ENCODE data around the gene IQSEC3. TPM values are rescaled to one million over a fixed set of nuclear protein-coding genes. Genes with fewer than 3 reads are reported as not detected.

The IQSEC3 gene
- total RNA-seq, 1 experiment from 2014 or later, result not detected

DNA sequence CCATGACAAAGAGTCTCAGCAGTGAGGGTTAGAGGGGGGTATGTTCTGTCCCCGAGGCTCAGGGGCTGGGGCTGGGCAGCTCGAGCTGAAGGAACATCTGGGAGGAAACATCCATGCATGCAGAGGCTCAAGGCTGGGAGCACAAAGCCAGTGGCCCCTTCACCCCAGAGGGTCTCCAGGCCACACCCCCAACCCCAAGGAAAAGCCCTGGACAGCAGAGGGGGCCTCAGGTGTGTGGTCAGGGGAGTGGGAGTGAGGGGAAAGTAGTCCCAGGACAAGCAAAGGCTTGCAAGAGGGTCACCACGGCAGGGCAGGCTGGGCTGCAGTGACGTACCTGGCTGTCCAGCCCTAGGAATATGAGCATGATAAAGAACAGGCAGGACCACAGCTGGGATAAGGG is 129.9 kb downstream of the IQSEC3 start:
- in situ Hi-C loops (cut with HindIII; ENCODE audit: low pct_unique_long_range_greater_than_20kb, low sequenced_read_pairs), result no loop called here
- DNase-seq (ENCODE audit: low read depth), result no peak

DNA sequence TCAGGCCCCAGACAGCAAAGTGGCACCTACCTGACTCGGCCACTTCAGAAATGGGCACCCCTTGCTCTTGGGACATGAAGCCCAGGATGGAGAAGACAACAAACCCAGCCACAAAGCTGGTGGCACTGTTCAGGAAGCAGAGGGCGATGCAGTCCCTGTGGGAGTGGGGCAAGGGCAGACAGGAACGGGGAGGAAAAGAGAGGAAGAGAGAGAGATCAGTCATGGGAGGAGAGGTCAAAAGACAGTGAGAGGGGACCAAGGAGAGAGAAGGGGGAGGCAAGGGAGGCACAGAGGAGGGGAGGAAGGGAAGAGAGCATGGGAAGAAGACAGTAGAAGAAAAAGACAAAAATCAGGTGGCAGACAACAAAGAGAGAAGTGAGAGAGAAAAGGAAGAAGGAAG is 130.8 kb downstream of the IQSEC3 start:
- no peak for DNase-seq (ENCODE audit: low read depth)
- in situ Hi-C loops (cut with HindIII; ENCODE audit: low pct_unique_long_range_greater_than_20kb, low sequenced_read_pairs), result no loop called here

DNA sequence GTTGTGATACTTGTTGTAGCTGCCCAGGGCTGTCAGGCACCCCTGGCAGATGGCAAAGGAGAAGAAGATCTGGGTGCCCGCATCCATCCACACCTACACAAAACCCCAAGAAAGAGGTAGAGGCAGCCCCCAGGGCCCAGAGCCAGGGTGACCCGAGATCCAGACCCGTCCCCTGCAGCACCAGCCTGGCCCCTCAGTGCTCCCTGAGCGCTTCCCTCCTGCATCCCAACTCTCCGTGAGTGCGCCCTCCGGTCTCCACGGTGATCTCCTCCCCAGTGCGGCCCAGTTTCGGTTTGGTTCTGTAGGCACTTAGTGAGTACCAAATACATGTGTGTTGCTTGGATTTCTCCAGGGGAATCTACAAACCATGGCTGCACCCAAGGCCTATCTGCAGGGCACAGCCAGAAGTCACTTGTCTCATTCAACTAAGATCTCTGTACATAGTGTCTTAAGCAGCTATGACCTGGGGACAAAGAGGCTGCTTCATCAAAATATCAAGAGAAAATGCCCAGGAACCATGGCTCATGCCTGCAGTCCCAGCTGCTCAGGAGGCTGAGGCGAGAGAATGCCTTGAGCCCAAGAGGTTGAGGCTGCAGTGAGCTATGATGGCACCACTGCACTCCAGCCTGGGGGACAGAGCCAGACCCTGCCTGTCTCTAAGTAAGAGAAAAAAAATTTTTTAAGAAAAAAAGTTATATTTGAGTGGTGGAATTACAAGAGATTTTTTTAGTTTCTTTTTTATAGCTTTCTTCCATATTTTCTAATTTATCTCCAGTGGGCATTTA is 131.5 kb downstream of the IQSEC3 start:
- DNase-seq (ENCODE audit: low read depth), result no peak
- in situ Hi-C loops (cut with HindIII; ENCODE audit: low pct_unique_long_range_greater_than_20kb, low sequenced_read_pairs), result no loop called here

DNA sequence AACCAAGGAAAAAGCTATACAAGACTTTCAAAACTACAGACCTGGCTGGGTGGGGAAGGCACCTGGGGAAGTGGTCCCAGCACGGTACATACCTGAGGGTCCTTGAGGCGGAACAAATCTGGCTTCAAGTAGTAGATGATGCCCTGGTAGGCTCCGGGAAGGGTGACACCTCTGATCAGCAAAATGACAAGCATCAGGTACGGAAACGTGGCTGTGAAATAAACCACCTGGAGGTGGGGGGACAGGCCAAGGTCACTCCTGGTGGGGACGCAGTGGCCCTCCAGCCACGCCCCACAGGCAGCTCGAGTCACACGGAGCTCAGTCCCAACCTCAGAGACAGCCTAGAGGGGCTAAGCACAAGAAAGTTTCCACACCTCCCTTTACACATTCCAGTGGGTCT is 132.1 kb downstream of the IQSEC3 start:
- no peak for DNase-seq (ENCODE audit: low read depth)
- in situ Hi-C loops (cut with HindIII; ENCODE audit: low pct_unique_long_range_greater_than_20kb, low sequenced_read_pairs), result no loop called here

GRCh38 chr12:201361-201760 is 134.8 kb downstream of the IQSEC3 start:
- no peak for DNase-seq (ENCODE audit: low read depth)
- in situ Hi-C loops (cut with HindIII; ENCODE audit: low pct_unique_long_range_greater_than_20kb, low sequenced_read_pairs), result no loop called here

DNA sequence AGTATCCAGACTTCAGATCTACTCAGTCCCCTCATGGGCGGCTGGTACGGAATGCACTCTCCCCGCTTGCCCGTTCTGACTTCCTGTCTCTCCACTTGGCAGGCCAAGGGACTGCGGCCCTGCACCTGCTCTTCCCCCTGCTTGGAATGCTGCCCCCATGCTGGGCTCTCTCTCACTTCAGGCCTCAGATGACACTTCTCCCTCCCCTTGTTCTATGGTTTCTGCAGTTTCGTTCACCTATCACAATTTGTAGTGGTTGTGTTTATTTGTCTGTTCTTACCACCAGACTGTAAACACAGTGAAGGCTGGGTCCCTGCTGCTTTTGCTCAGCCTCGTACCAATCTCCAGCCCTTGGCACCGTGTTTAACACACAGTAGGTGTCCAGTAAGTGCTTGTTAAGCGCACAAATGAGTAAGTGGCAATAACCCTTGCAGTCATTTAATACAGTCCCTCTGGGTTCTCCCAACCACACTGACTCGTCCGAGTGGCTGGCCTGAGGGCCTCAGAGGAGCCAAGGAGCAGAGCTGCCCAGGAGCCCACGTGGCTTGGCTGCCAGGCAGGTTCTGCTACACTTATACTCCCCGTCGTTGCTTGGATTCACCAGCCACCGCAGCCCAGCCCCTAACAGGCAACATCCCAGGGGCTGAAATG is 135.6 kb downstream of the IQSEC3 start:
- in situ Hi-C loops (cut with HindIII; ENCODE audit: low pct_unique_long_range_greater_than_20kb, low sequenced_read_pairs), result no loop called here
- DNase-seq (ENCODE audit: low read depth), result no peak

DNA sequence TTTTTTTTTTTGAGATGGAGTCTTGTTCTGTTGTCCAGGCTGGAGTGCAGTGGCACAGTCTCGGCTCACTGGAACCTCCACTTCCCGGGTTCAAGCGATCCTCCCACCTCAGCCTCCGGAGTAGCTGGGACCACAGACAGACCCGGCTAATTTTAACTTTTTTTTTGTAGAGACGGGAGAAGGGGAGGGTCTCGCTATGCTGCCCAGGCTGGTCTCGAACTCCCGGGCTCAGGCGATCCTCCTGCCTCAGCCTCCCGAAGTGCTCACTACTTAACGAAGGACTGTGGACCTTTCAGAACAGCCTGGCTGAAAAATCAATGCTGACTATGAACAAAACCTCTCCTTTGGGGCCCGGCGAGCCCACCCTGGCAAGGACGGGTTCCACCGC is 136.5 kb downstream of the IQSEC3 start:
- no peak for DNase-seq (ENCODE audit: low read depth)
- in situ Hi-C loops (cut with HindIII; ENCODE audit: low pct_unique_long_range_greater_than_20kb, low sequenced_read_pairs), result no loop called here

DNA sequence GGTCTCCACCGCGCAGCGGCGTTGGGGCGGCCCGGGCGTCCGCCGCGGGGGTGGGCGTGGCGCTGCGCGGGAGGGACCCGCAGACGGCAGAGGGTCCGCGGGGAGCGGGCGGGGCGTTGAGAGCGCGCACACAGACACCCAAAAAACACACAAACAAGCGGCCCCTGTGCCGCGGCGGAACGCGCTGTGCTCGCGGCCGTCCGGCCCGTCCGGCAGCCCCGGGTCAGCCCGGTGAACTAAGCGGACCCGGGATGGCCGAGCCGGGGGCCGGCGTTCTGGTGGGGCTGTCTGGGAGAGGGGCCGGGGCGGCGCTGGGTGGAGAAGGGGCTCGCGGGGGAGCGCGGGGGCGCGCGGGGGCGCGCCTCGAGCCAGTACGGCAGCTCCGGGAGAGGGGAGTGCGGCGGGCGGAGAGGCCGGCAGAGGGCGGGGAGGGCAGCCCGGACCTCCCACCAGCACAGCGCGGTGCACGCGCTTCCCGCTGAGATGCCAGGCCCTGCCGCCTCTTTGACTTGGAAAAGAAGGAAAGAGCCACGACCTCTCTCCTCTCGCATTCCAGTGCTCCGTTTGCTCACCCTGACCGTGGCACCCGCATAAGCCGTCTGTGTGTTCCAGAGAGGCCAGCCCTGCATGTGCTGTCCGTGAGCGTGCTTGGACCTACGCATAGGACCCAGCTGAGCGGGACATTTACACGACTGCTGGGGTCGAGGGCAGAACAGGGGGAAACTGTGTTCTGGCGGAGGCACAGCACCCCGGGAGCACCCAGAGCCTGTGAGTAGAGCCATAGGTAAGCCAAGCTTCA is 137.1 kb downstream of the IQSEC3 start:
- in situ Hi-C loops (cut with HindIII; ENCODE audit: low pct_unique_long_range_greater_than_20kb, low sequenced_read_pairs), result no loop called here
- no peak for DNase-seq (ENCODE audit: low read depth)

DNA sequence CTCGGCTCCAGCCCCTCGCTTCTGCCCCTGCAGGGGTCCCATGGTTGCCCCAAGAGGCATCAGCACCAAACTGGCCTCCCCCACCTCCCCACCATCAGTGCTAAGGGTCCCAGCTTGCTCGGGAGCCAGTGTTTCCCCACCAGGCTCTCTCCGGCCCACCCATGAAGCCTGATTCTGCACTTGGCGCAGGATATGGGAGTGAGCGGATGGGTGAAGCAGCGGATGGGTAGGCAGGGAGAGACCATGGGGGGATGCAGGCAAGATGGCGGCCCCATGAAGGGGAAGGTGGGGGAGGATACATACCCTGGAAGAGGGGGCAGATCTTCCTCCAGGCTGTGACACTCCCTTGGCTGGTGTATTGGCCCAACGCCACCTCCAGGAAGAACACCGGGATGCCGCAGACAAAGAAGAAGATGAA is 137.7 kb downstream of the IQSEC3 start:
- no peak for DNase-seq (ENCODE audit: low read depth)
- in situ Hi-C loops (cut with HindIII; ENCODE audit: low pct_unique_long_range_greater_than_20kb, low sequenced_read_pairs), result no loop called here

DNA sequence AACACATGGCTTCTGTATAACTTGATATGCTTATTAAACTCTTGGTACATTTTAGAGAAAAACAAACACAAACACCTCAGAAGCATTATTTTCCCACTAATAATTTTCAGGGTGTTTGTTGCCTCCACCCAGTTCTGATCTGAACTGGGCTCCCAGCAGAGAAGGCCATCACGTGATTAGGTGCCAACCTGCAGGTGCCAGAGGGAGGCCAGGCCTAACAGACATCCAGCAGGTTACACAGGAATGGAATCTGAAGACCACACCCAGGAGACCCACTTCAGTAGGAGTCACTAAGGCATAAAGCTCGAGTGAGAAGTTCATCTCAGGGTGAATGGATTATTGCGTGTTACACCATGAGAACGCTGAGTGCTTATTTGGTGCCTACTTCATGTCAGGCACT is 138.5 kb downstream of the IQSEC3 start:
- no peak for DNase-seq (ENCODE audit: low read depth)
- in situ Hi-C loops (cut with HindIII; ENCODE audit: low pct_unique_long_range_greater_than_20kb, low sequenced_read_pairs), result no loop called here

DNA sequence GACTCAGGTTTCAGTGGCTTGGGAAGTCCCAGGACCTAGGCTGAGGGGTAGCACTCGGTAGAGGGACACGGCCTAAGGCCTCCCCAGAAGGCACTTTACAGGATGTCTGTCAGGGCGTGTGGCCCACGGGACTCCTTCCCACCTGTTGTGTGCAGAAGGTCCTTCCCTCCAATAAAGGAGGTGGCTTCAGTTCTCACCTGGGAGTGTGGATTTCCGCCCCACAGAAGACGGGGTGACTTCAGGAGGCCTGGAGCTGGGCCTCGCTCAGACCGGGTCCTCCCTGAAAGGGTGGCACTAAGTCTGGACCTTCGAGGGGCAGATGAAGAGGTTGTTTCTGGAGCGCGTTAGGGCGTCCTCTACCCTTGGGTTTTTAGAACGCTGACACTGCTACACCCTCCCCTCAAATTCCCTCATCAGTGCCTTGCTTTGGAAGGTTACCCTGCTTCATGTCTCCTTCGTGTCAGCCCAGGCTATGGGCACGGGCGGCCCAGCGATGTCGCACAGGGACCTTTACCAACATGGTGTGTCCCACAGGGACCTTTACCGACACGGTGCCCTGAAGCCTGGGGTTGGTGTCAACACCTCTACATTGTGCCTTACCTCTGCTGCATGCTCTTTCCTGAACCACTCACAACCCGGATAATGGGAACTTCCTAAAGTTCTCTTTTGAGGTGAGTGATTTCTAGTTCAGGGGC is 140.3 kb downstream of the IQSEC3 start:
- in situ Hi-C loops (cut with HindIII; ENCODE audit: low pct_unique_long_range_greater_than_20kb, low sequenced_read_pairs), result no loop called here
- DNase-seq (ENCODE audit: low read depth), result no peak

DNA sequence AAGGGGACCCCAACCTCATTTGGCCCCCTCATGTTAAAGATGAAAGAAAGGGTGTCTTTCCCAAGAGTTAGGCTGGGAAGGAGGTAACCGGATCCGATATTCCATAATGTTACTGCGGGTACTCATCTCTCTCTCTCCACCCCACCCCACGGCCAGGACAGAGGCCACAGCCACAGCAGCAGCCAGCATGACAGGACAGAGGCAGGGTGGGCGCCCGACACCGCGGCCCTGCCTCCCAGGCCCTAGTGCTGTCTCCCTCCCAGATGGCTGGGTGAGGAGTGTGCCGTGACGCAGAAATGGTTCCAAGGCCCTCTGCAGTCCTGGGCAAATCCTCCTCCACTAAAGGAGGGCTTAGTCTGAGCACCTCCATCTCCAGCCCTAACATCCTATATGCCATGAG is 141.2 kb downstream of the IQSEC3 start:
- in situ Hi-C loops (cut with HindIII; ENCODE audit: low pct_unique_long_range_greater_than_20kb, low sequenced_read_pairs), result no loop called here
- no peak for DNase-seq (ENCODE audit: low read depth)

DNA sequence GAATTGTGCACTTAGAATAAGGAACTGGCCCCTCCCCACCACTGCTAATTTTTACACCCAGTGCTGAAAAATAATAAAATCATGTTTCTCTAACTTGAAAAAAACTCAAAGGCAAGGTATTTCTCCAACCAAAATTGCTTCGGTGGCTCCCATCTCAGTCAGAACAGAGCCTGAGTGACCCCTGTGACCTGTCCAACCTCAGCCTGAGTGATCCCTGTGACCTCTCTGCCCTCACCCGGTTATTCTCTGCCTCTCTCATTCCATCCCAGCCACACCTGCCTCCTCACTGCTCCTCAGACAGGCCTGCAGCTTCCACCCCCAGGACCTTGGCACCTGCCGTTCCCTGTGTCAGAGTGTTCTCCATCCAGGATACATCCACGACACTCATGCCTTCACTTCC is 142.2 kb downstream of the IQSEC3 start:
- DNase-seq (ENCODE audit: low read depth), result no peak
- in situ Hi-C loops (cut with HindIII; ENCODE audit: low pct_unique_long_range_greater_than_20kb, low sequenced_read_pairs), result no loop called here

DNA sequence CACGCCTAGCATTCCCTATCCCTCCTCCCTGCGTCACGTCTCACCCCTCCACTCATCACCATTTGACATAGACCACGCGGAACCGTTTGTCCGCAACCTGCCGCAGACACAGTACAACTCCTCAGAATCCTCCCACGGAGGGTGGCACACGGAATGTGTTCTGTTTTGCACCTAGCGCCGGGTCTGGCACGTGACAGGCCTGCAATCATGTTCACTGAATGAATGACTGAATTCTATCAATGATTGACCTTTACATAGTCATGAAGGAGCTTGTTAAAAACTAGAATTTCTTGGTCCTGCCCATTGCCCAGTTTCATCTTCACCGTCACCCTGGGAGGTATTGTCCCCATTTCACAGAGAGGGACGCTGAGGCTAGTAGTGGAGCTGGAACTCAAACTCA is 142.7 kb downstream of the IQSEC3 start:
- DNase-seq (ENCODE audit: low read depth), result no peak
- in situ Hi-C loops (cut with HindIII; ENCODE audit: low pct_unique_long_range_greater_than_20kb, low sequenced_read_pairs), result no loop called here

DNA sequence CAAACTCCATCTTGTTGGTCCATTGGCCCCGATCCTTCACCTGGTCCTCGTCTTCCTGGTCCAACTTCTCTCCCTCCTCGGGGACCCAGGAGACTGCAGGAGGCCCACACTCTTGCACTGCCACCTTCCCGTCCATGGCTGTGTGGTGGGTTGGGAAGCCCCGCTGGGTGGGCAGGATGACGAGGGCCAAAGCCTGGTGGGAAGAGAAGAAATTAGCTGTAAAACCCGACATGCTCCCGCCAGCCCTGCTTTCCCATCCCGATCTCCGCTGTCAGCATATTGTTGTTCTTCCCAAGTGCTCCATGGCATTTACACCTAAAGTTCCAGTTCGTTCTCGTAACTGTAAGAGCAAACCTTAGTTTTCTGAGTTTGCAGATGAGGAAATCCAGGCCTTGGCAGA is 143.3 kb downstream of the IQSEC3 start:
- DNase-seq (ENCODE audit: low read depth), result no peak
- in situ Hi-C loops (cut with HindIII; ENCODE audit: low pct_unique_long_range_greater_than_20kb, low sequenced_read_pairs), result no loop called here

- DNase-seq (ENCODE audit: low read depth), result no peak
- in situ Hi-C loops (cut with HindIII; ENCODE audit: low pct_unique_long_range_greater_than_20kb, low sequenced_read_pairs), result no loop called here
Observed at GRCh38 chr12:210277-211141, 143.9 kb downstream of the IQSEC3 start.

DNA sequence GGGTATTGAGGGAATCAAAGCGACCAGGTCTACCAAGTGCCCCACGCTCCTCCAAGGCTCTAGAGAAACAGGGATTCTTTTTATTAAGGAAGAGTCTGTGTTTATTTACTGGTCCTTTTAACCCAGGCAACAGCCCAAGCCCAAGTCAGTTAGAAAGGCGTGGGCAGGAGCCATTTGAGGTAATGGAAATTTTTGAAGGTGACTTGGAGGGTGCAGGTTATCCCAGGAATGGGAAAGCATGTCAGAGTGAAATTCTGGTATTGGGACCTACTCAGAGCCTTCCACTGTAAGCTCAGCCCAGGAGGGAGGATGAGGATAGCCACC is 144.5 kb downstream of the IQSEC3 start:
- in situ Hi-C loops (cut with HindIII; ENCODE audit: low pct_unique_long_range_greater_than_20kb, low sequenced_read_pairs), result no loop called here
- DNase-seq (ENCODE audit: low read depth), result no peak

All from Caki2 (cell line).